Heart left ventricle (tissue), 16 donors: ENCODE data around the gene ADRA1B. TPM values are rescaled to one million over a fixed set of nuclear protein-coding genes. Genes with fewer than 3 reads are reported as not detected.

ENCODE experiments used
- ATAC-seq, 4 donors: fragments of 200-7000 bp; cut with Tn5 transposase; one replicate each; pipeline ENCODE4 v1.9.1; 2020 to 2022; ENCODE audit warnings: moderate library complexity in 4 of 4, mild to moderate bottlenecking in 3 of 4, moderate number of reproducible peaks in 1 of 4
- DNase-seq, 5 donors: peaks; one replicate each; pipeline ENCODE4 v3.0.0-alpha.2; 2020
- H3K27ac ChIP-seq, 12 donors: fragments of 200-600 bp; sonication (generic) in 4 of 12; one replicate each; pipeline versions ENCODE4 v1.5.0 to v1.8.0; 2016 to 2022; ENCODE audit warnings: mild to moderate bottlenecking in 2 of 12
- H3K27me3 ChIP-seq, 9 donors: fragments of 200-600 bp; sonication (generic) in 2 of 9; one replicate each; pipeline versions ENCODE4 v1.5.1 to v1.8.0; 2016 to 2022; ENCODE audit warnings: mild to moderate bottlenecking in 3 of 9
- H3K36me3 ChIP-seq, 9 donors: fragments of 200-600 bp; sonication (generic) in 2 of 9; one replicate each; pipeline versions ENCODE4 v1.5.0 to v1.8.0; 2018 to 2022; ENCODE audit warnings: mild to moderate bottlenecking in 2 of 9
- H3K4me1 ChIP-seq, 12 donors: fragments of 200-600 bp; sonication (generic) in 4 of 12; one replicate each; pipeline versions ENCODE4 v1.5.0 to v1.8.0; 2016 to 2022; ENCODE audit warnings: mild to moderate bottlenecking in 3 of 12
- H3K4me3 ChIP-seq, 12 donors: fragments of 200-600 bp; sonication (generic) in 4 of 12; one replicate each; pipeline versions ENCODE4 v1.5.0 to v1.8.0; 2017 to 2022; ENCODE audit warnings: mild to moderate bottlenecking in 9 of 12, moderate library complexity in 4 of 12
- H3K9me3 ChIP-seq, 12 donors: fragments of 200-600 bp; sonication (generic) in 4 of 12; one replicate each; pipeline versions ENCODE4 v1.5.0 to v1.8.0; 2016 to 2022; ENCODE audit warnings: mild to moderate bottlenecking in 1 of 12
- CTCF ChIP-seq, 12 donors: fragments of 200-600 bp; sonication (generic) in 4 of 12; IDR thresholded peaks; one replicate each; pipeline versions ENCODE4 v1.5.0 to v1.8.0; 2018 to 2022; ENCODE audit warnings: antibody characterized with exemption in 12 of 12, mild to moderate bottlenecking in 5 of 12
- POLR2A ChIP-seq, 2 donors: fragments of 450-650 bp; IDR thresholded peaks; one replicate each; pipeline ENCODE4 v1.6.1; 2017; ENCODE audit warnings: antibody characterized with exemption in 2 of 2, mild to moderate bottlenecking in 2 of 2, moderate library complexity in 2 of 2
- WGBS, 4 donors: extraction: QIAGEN DNeasy Blood & Tissue Kit in 2 of 4; methylation state at CpG; one replicate each; pipeline versions ENCODE4 v1.1.5 to v1.1.7; 2013 to 2018; 5-methylcytosine and 5-hydroxymethylcytosine counted together
- intact Hi-C, 10 donors: fragments of 100-400 bp; cut with DNase I; formaldehyde crosslinking; loops; one replicate each; pipeline versions ENCODE4 v1.11.1 to v1.14.2; 2022
- polyA plus RNA-seq, 2 donors: library from polyadenylated mRNA; stranded (reverse); fragments of 200-250 nt; gene quantifications; one replicate each; pipeline ENCODE4 v1.2.3, GENCODE V29; 2013
- total RNA-seq, 9 donors: library from RNA; depleted of rRNA in 2 of 9; stranded (reverse); fragments of >200 nt in 2 of 9; fragmentation: NEBNext Ultra II Directional in 3 of 9; extraction: Animal tissue kit (Norgen Biotek cat#: 25700) in 3 of 9; gene quantifications; one replicate each; pipeline versions ENCODE4 v1.1.0 to v1.2.4, GENCODE V29; 2016 to 2023
- donor health status: ischemic (EF 13 %, LVEDD 7.1; RV severe dilation, severe dysfunction).
- donor health status: healthy with polysubstance abuse.
- donor health status: DM: no; HTN: yes; CAD: no.
- donor health status: DM: no; HTN: no; CAD: no.
- donor health status: ischemic (EF 25% LVEDD 6.9; RV normal size, moderate dysfunction).
- donor health status: ischemic (EF 25% LVEDD 5.7; RV mildly dilated, moderate dysfunction).
- donor health status: healthy.
- donor health status: DM: yes; HTN: yes; CAD: no.
- donor health status: ischemic (EF 35%, LVEDD 5.7; RV mildly dilated, moderate dysfunction).
- donor health status: nonischemic (EF 11% LVEDD 7.7; RV severe dilation, severe dysfunction).
- donor health status: DM: yes; HTN: yes; CAD: no.
- donor health status: PGD.
- donor health status: ischemic (EF 29% LVEDD 5.4; RV normal size, mild dysfunction).
- donor health status: nonischemic (EF 23%, LVEDD 6.1; RV moderate dilation, normal function).

The ADRA1B gene
- total and polyA plus RNA-seq, 11 donors, result 0.65 to 5.4 (median 2.3) TPM

- ATAC-seq (peak in 1 of 4 donors; percentile 29), DNase-seq (no peak)
- TF ChIP-seq CTCF (IDR thresholded peaks at IDR 0.05) (peak in 1 of 12 donors; percentile 18), POLR2A (IDR thresholded peaks at IDR 0.05) (no peak)
- Histone ChIP-seq H3K27ac (no peak overlapping the region), H3K36me3 (no peaks in the 10 kb centered on the region), H3K9me3 (no peaks in the 10 kb centered on the region), H3K4me1 (no peaks in the 10 kb centered on the region), H3K27me3 (peaks cover 0 to 4% (median 0%) of the 10 kb centered on the region in 9 donors), H3K4me3 (no peak overlapping the region)
- WGBS, 4 donors, result 32 to 75% (median 40%) methylated on average over 8 to 10 of the region's 10 CpGs
- intact Hi-C loops, result no loop called here
Measured at GRCh38 chr5:159951387-159951786, 35.1 kb downstream of the ADRA1B start.

GRCh38 chr5:159951834-159952233 lies 35.6 kb downstream of the ADRA1B start:
- H3K4me1 ChIP-seq, result no peaks in the 10 kb centered on the region
- 76 to 83% (median 80%) methylated on average over 3 of the region's 3 CpGs for WGBS, 4 donors
- H3K27ac ChIP-seq, result no peak overlapping the region
- no peak overlapping the region for H3K4me3 ChIP-seq
- peaks cover 0 to 4% (median 0%) of the 10 kb centered on the region in 9 donors for H3K27me3 ChIP-seq
- intact Hi-C loops, result no loop called here
- no peak for TF ChIP-seq CTCF (IDR thresholded peaks at IDR 0.05)
- TF ChIP-seq POLR2A (IDR thresholded peaks at IDR 0.05), result no peak
- ATAC-seq (no peak), DNase-seq (no peak)
- no peaks in the 10 kb centered on the region for H3K9me3 ChIP-seq
- no peaks in the 10 kb centered on the region for H3K36me3 ChIP-seq

- WGBS, 4 donors, result 87 to 90% (median 89%) methylated on average over 3 of the region's 3 CpGs
Measured at GRCh38 chr5:159953609-159954008, 37.3 kb downstream of the ADRA1B start.

GRCh38 chr5:159955056-159955624 lies 38.9 kb downstream of the ADRA1B start:
- ATAC-seq, result no peak
- Histone ChIP-seq H3K27ac (no peak overlapping the region), H3K4me1 (no peaks in the 10 kb centered on the region), H3K27me3 (no peaks in the 10 kb centered on the region), H3K4me3 (no peak overlapping the region), H3K36me3 (no peaks in the 10 kb centered on the region), H3K9me3 (no peaks in the 10 kb centered on the region)
- WGBS, 4 donors, result 80 to 93% (median 89%) methylated on average over 6 of the region's 6 CpGs
- intact Hi-C loops, result no loop called here
- no peak for DNase-seq
- no peak for TF ChIP-seq POLR2A (IDR thresholded peaks at IDR 0.05)
- TF ChIP-seq CTCF (IDR thresholded peaks at IDR 0.05), result no peak

More at GRCh38 chr5:159953609-159954008, 37.3 kb downstream of the ADRA1B start:
- DNase-seq (no peak), ATAC-seq (no peak)
- Histone ChIP-seq H3K4me1 (no peaks in the 10 kb centered on the region), H3K4me3 (no peak overlapping the region), H3K36me3 (no peaks in the 10 kb centered on the region), H3K27ac (no peak overlapping the region), H3K9me3 (no peaks in the 10 kb centered on the region), H3K27me3 (no peaks in the 10 kb centered on the region)
- no peak for TF ChIP-seq POLR2A (IDR thresholded peaks at IDR 0.05)
- TF ChIP-seq CTCF (IDR thresholded peaks at IDR 0.05), result no peak
- intact Hi-C loops, result no loop called here
